GM19463 (cell line): Measurements from ENCODE around the gene HBE1.
"Not testable (repeated sequence)": the region's sequence is repeated elsewhere in the genome, so short reads cannot be mapped to it uniquely, and the experiment has no call there.

ENCODE experiments used
- ATAC-seq: cut with Tn5 transposase; IDR thresholded peaks from one replicate; pipeline ENCODE4 v1.9.1; 2021; ENCODE audit warnings: mild to moderate bottlenecking, moderate library complexity; ENCODE audit not compliant: unreplicated experiment

Gene HBE1

GRCh38 chr11:5285703-5286340 lies 16.1 kb upstream of the HBE1 start:
- ATAC-seq: no peak

- no peak for ATAC-seq
Observed at GRCh38 chr11:5284637-5285036, 14.9 kb upstream of the HBE1 start.

- ATAC-seq: no peak
Observed at GRCh38 chr11:5283882-5284281, 14.1 kb upstream of the HBE1 start.

GRCh38 chr11:5283086-5283485 lies 13.3 kb upstream of the HBE1 start:
- ATAC-seq: no peak

GRCh38 chr11:5282628-5283027 lies 12.9 kb upstream of the HBE1 start:
- no peak for ATAC-seq

GRCh38 chr11:5281596-5281995 lies 11.9 kb upstream of the HBE1 start:
- no peak for ATAC-seq

- ATAC-seq: peak; percentile 97
Observed at GRCh38 chr11:5280582-5281102, 10.9 kb upstream of the HBE1 start.

GRCh38 chr11:5279471-5280090 lies 9.8 kb upstream of the HBE1 start:
- ATAC-seq: no peak

- ATAC-seq: peak; percentile 43
Observed at GRCh38 chr11:5277807-5278382, 8.2 kb upstream of the HBE1 start.

- no peak for ATAC-seq
Observed at GRCh38 chr11:5276697-5277096, 7.0 kb upstream of the HBE1 start.

GRCh38 chr11:5275369-5276110 lies 5.8 kb upstream of the HBE1 start:
- ATAC-seq: no peak

- no peak for ATAC-seq
Observed at GRCh38 chr11:5274395-5274794, 4.7 kb upstream of the HBE1 start.

GRCh38 chr11:5272395-5273017 lies 2.8 kb upstream of the HBE1 start:
- ATAC-seq: no peak

- ATAC-seq: no peak
Observed at GRCh38 chr11:5267033-5267563, 2.6 kb downstream of the HBE1 start.

- ATAC-seq: no peak
Observed at GRCh38 chr11:5266609-5267008, 3.1 kb downstream of the HBE1 start.

GRCh38 chr11:5265832-5266231 lies 3.9 kb downstream of the HBE1 start:
- ATAC-seq: no peak

- no peak for ATAC-seq
Observed at GRCh38 chr11:5258543-5259262, 11.0 kb downstream of the HBE1 start.

- ATAC-seq: no peak
Observed at GRCh38 chr11:5257296-5257695, 12.4 kb downstream of the HBE1 start.

- ATAC-seq: not testable (repeated sequence)
Observed at GRCh38 chr11:5254646-5255413, 14.9 kb downstream of the HBE1 start, which contains the start of gene HBG2. Gene HBG2, minus strand, starts transcription at chr11:5254781. Its CDS starts 53 bp downstream, at chr11:5254728.
